ENCODE measurements around the gene CREB3. TPM values are rescaled to one million over a fixed set of nuclear protein-coding genes. Genes with fewer than 3 reads are reported as not detected.
A peak's percentile ranks its signal among the peaks of the same experiment; 100 is the strongest.

CREB3 gene
- total and polyA plus RNA-seq, 9 donors: 23.5 to 30.7 (median 26.6) TPM

GRCh38 chr9:35743880-35744518, 11.5 kb downstream of the CREB3 start:
- Histone ChIP-seq H3K27ac (ENCODE audit: low read length) (no peak overlapping the region), H3K4me1 (ENCODE audit: control insufficient read depth, insufficient read depth, low read length) (peaks cover 25% of the 10 kb centered on the region)
- DNase-seq: no peak

GRCh38 chr9:35745569-35745968, 13.1 kb downstream of the CREB3 start:
- Histone ChIP-seq H3K9me3 (replicated peaks; ENCODE audit: control insufficient read depth, low read depth, low read length) (no peaks in the 10 kb centered on the region), H3K36me3 (ENCODE audit: control insufficient read depth, insufficient read depth, low read length) (peaks cover 53% of the 10 kb centered on the region), H3K4me1 (ENCODE audit: control insufficient read depth, insufficient read depth, low read length) (peaks cover 36% of the 10 kb centered on the region), H3K4me3 (ENCODE audit: low read length) (no peak overlapping the region), H3K27ac (ENCODE audit: low read length) (no peak overlapping the region), H3K27me3 (ENCODE audit: control insufficient read depth, insufficient read depth, low read length) (no peaks in the 10 kb centered on the region)
- DNase-seq: no peak
- WGBS (ENCODE audit: insufficient coverage): 44% methylated on average over 1 of the region's 1 CpG

More at GRCh38 chr9:35743880-35744518, 11.5 kb downstream of the CREB3 start:
- WGBS (ENCODE audit: insufficient coverage): 86% methylated on average over 1 of the region's 8 CpGs
- peaks cover 63% of the 10 kb centered on the region for H3K36me3 ChIP-seq (ENCODE audit: control insufficient read depth, insufficient read depth, low read length)
- no peak overlapping the region for H3K4me3 ChIP-seq (ENCODE audit: low read length)
- H3K9me3 ChIP-seq (replicated peaks; ENCODE audit: control insufficient read depth, low read depth, low read length): no peaks in the 10 kb centered on the region
- no peaks in the 10 kb centered on the region for H3K27me3 ChIP-seq (ENCODE audit: control insufficient read depth, insufficient read depth, low read length)

- peaks cover 37% of the 10 kb centered on the region for H3K4me1 ChIP-seq (ENCODE audit: control insufficient read depth, insufficient read depth, low read length)
- peaks cover 54% of the 10 kb centered on the region for H3K36me3 ChIP-seq (ENCODE audit: control insufficient read depth, insufficient read depth, low read length)
These were observed 14.1 kb downstream of the CREB3 start for GRCh38 chr9:35746583-35746982.

GRCh38 chr9:35748242-35748857, 15.9 kb downstream of the CREB3 start:
- no peak for DNase-seq
- Histone ChIP-seq H3K9me3 (replicated peaks; ENCODE audit: control insufficient read depth, low read depth, low read length) (no peaks in the 10 kb centered on the region), H3K4me3 (ENCODE audit: low read length) (peak overlapping the region; percentile 97), H3K27me3 (ENCODE audit: control insufficient read depth, insufficient read depth, low read length) (no peaks in the 10 kb centered on the region), H3K4me1 (ENCODE audit: control insufficient read depth, insufficient read depth, low read length) (peaks cover 37% of the 10 kb centered on the region), H3K36me3 (ENCODE audit: control insufficient read depth, insufficient read depth, low read length) (peaks cover 59% of the 10 kb centered on the region), H3K27ac (ENCODE audit: low read length) (peak overlapping the region; percentile 80)
- 2% methylated on average over 23 of the region's 24 CpGs for WGBS (ENCODE audit: insufficient coverage)

More at GRCh38 chr9:35746583-35746982, 14.1 kb downstream of the CREB3 start:
- H3K27ac ChIP-seq (ENCODE audit: low read length): no peak overlapping the region
- 55% methylated on average over 2 of the region's 3 CpGs for WGBS (ENCODE audit: insufficient coverage)
- H3K27me3 ChIP-seq (ENCODE audit: control insufficient read depth, insufficient read depth, low read length): no peaks in the 10 kb centered on the region
- DNase-seq: no peak
- peak overlapping the region; percentile 97 for H3K4me3 ChIP-seq (ENCODE audit: low read length)
- no peaks in the 10 kb centered on the region for H3K9me3 ChIP-seq (replicated peaks; ENCODE audit: control insufficient read depth, low read depth, low read length)

GRCh38 chr9:35748858-35749514, 16.5 kb downstream of the CREB3 start, which contains the start of the genes GBA2 and RGP1:
TSS of gene GBA2 (minus strand) at chr9:35749228. CDS start at chr9:35748704, 524 bp downstream.
TSS of gene RGP1 (plus strand) at chr9:35749287. CDS start at chr9:35749756, 469 bp downstream.
- Histone ChIP-seq H3K27ac (ENCODE audit: low read length) (peak within 1 kb of the TSS; percentile 92), H3K9me3 (replicated peaks; ENCODE audit: control insufficient read depth, low read depth, low read length) (no peaks in the 10 kb centered on the region), H3K4me3 (ENCODE audit: low read length) (peak within 1 kb of the TSS; percentile 97), H3K36me3 (ENCODE audit: control insufficient read depth, insufficient read depth, low read length) (peaks cover 59% of the 10 kb centered on the region), H3K4me1 (ENCODE audit: control insufficient read depth, insufficient read depth, low read length) (peaks cover 37% of the 10 kb centered on the region), H3K27me3 (ENCODE audit: control insufficient read depth, insufficient read depth, low read length) (no peaks in the 10 kb centered on the region)
- WGBS (ENCODE audit: insufficient coverage): 1% methylated on average over 68 of the region's 69 CpGs
- DNase-seq: peak; percentile 86

GRCh38 chr9:35749515-35750255, 17.2 kb downstream of the CREB3 start:
- H3K9me3 ChIP-seq (replicated peaks; ENCODE audit: control insufficient read depth, low read depth, low read length): no peaks in the 10 kb centered on the region
- peaks cover 59% of the 10 kb centered on the region for H3K36me3 ChIP-seq (ENCODE audit: control insufficient read depth, insufficient read depth, low read length)

GRCh38 chr9:35750256-35750531, 17.7 kb downstream of the CREB3 start:
- WGBS (ENCODE audit: insufficient coverage): 100% methylated on average over 1 of the region's 4 CpGs
- no peak overlapping the region for H3K27ac ChIP-seq (ENCODE audit: low read length)
- peaks cover 58% of the 10 kb centered on the region for H3K36me3 ChIP-seq (ENCODE audit: control insufficient read depth, insufficient read depth, low read length)
- H3K9me3 ChIP-seq (replicated peaks; ENCODE audit: control insufficient read depth, low read depth, low read length): no peaks in the 10 kb centered on the region
- H3K27me3 ChIP-seq (ENCODE audit: control insufficient read depth, insufficient read depth, low read length): no peaks in the 10 kb centered on the region
- H3K4me3 ChIP-seq (ENCODE audit: low read length): no peak overlapping the region
- H3K4me1 ChIP-seq (ENCODE audit: control insufficient read depth, insufficient read depth, low read length): peaks cover 37% of the 10 kb centered on the region
- no peak for DNase-seq

More at GRCh38 chr9:35749515-35750255, 17.2 kb downstream of the CREB3 start:
- Histone ChIP-seq H3K4me1 (ENCODE audit: control insufficient read depth, insufficient read depth, low read length) (peaks cover 37% of the 10 kb centered on the region), H3K4me3 (ENCODE audit: low read length) (peak overlapping the region; percentile 97), H3K27ac (ENCODE audit: low read length) (peak overlapping the region; percentile 92), H3K27me3 (ENCODE audit: control insufficient read depth, insufficient read depth, low read length) (no peaks in the 10 kb centered on the region)
- DNase-seq: no peak
- 0% methylated on average over 10 of the region's 19 CpGs for WGBS (ENCODE audit: insufficient coverage)

- no peak for DNase-seq
- Histone ChIP-seq H3K27ac (ENCODE audit: low read length) (no peak overlapping the region), H3K9me3 (replicated peaks; ENCODE audit: control insufficient read depth, low read depth, low read length) (no peaks in the 10 kb centered on the region), H3K27me3 (ENCODE audit: control insufficient read depth, insufficient read depth, low read length) (no peaks in the 10 kb centered on the region), H3K4me1 (ENCODE audit: control insufficient read depth, insufficient read depth, low read length) (peaks cover 24% of the 10 kb centered on the region), H3K36me3 (ENCODE audit: control insufficient read depth, insufficient read depth, low read length) (peaks cover 56% of the 10 kb centered on the region), H3K4me3 (ENCODE audit: low read length) (no peak overlapping the region)
- WGBS (ENCODE audit: insufficient coverage): 100% methylated on average over 1 of the region's 5 CpGs
These were observed 21.0 kb downstream of the CREB3 start for GRCh38 chr9:35753466-35753865.

GRCh38 chr9:35754264-35754663, 21.8 kb downstream of the CREB3 start, which contains the start of gene MSMP:
TSS of gene MSMP (minus strand) at chr9:35754276. CDS start at chr9:35754129, 147 bp downstream.
- WGBS (ENCODE audit: insufficient coverage): no CpG with 5 or more reads among the region's 3 CpGs
- H3K27me3 ChIP-seq (ENCODE audit: control insufficient read depth, insufficient read depth, low read length): no peaks in the 10 kb centered on the region
- DNase-seq: no peak
- no peaks in the 10 kb centered on the region for H3K9me3 ChIP-seq (replicated peaks; ENCODE audit: control insufficient read depth, low read depth, low read length)
- H3K27ac ChIP-seq (ENCODE audit: low read length): no peak within 1 kb of the TSS
- H3K4me3 ChIP-seq (ENCODE audit: low read length): no peak within 1 kb of the TSS
- peaks cover 24% of the 10 kb centered on the region for H3K4me1 ChIP-seq (ENCODE audit: control insufficient read depth, insufficient read depth, low read length)
- H3K36me3 ChIP-seq (ENCODE audit: control insufficient read depth, insufficient read depth, low read length): peaks cover 56% of the 10 kb centered on the region

GRCh38 chr9:35755071-35755470, 22.6 kb downstream of the CREB3 start:
- peaks cover 56% of the 10 kb centered on the region for H3K36me3 ChIP-seq (ENCODE audit: control insufficient read depth, insufficient read depth, low read length)
- H3K9me3 ChIP-seq (replicated peaks; ENCODE audit: control insufficient read depth, low read depth, low read length): no peaks in the 10 kb centered on the region
- peaks cover 18% of the 10 kb centered on the region for H3K4me1 ChIP-seq (ENCODE audit: control insufficient read depth, insufficient read depth, low read length)
- DNase-seq: no peak
- H3K27ac ChIP-seq (ENCODE audit: low read length): no peak overlapping the region
- H3K4me3 ChIP-seq (ENCODE audit: low read length): no peak overlapping the region
- H3K27me3 ChIP-seq (ENCODE audit: control insufficient read depth, insufficient read depth, low read length): no peaks in the 10 kb centered on the region
- 78% methylated on average over 3 of the region's 4 CpGs for WGBS (ENCODE audit: insufficient coverage)

Measured in muscle of leg (tissue), 11 donors.